C4-2B (cell line): ENCODE measurements around the gene DSCAM.

Source experiments
- H3K27ac ChIP-seq: fragments of 450-650 bp; 2 replicates; pipeline ENCODE4 v1.5.1; 2017
- ZFX ChIP-seq: fragments of 450-650 bp; IDR thresholded peaks from 2 replicates; pipeline ENCODE4 v1.6.1; 2017
- TF ChIP-seq, protein P1 (sequence below): fragments of 450-650 bp; conservative IDR thresholded peaks from 2 replicates; pipeline ENCODE4 v1.5.1; 2017; ENCODE audit warnings: mild to moderate bottlenecking

DSCAM gene

DNA sequence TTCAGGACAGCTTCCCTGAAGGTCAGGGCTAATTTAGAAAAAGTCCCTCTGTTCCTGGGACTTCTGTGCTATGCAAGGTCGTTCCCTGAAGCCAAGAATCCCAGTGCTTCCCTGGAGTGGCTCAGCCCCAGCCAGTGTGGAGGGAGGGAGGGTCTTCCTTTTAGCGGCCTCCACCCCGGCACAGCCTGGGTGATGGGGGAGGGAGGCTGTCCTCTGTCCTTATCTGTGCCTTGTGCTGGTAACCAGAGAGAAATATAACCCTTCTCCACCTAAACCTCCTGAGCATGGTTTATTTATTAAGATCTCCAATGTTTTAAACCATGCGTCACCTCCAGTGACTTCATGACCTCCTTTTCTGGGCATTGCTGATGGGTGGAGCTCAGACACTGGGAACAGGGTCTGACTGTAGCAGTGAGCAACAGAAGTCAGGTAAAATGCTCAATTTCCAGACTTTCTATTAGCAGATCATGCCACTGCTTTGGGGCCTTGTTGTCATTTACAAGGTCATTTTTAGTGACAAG is 157.1 kb downstream of the DSCAM start:
- TF ChIP-seq, protein P1, sequence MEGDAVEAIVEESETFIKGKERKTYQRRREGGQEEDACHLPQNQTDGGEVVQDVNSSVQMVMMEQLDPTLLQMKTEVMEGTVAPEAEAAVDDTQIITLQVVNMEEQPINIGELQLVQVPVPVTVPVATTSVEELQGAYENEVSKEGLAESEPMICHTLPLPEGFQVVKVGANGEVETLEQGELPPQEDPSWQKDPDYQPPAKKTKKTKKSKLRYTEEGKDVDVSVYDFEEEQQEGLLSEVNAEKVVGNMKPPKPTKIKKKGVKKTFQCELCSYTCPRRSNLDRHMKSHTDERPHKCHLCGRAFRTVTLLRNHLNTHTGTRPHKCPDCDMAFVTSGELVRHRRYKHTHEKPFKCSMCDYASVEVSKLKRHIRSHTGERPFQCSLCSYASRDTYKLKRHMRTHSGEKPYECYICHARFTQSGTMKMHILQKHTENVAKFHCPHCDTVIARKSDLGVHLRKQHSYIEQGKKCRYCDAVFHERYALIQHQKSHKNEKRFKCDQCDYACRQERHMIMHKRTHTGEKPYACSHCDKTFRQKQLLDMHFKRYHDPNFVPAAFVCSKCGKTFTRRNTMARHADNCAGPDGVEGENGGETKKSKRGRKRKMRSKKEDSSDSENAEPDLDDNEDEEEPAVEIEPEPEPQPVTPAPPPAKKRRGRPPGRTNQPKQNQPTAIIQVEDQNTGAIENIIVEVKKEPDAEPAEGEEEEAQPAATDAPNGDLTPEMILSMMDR, result no peak
- no peak for TF ChIP-seq ZFX
- H3K27ac ChIP-seq, result no peak overlapping the region

DNA sequence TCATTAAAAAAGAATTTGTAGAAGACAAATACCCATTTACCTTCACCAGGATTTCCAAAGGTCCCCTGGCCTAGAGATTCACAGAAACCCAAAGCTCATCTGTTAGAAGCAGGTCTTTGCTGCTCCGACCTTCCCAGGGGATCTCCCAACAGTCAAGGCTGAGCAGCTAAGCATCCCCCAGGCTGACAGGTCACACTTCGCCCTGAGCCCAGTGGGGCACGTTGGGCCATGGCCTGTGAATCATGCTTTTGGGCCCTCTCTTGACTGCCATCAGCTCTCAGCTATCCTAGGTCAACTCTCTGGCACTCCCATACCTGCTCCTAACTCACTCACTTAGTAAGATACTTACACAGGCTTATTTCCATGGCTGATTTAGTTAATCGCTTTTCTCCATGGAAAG is 157.7 kb downstream of the DSCAM start:
- TF ChIP-seq, protein P1, result no peak
- TF ChIP-seq ZFX, result no peak
- no peak overlapping the region for H3K27ac ChIP-seq

DNA sequence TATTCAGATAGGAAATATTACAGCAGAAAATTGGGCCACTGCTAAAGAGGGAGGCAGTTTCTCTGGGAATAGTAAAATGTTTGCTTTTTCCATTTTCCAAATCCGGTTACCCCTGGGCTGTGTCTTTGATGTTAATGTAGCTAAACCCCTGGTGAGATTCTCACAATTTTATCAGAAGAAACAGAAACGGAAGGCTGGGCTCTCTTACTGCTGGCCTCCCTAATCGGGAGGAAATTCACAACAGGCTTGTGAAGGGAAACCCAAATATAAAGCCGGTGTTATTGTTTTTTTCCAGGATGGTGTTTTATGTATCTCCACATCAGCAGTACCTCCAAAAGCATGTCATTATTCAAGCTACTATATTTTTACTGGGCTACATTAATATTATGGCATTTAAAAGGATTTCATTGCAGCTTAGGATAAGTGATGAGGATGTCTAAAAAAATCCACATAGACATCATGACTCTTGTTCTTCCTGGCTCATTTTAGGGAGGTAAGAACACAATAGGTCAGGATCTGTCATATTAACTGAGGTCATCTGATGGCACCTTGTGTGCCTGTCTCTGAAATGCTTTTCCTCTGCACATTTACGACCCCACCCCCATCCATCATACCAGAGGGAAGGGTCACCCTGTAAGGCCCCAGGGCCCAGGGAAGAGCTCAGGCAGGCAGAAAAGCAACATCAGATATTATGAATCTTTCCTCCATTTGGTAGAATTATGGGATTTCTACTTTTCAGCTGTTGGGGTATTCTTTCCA is 158.7 kb downstream of the DSCAM start:
- no peak overlapping the region for H3K27ac ChIP-seq
- TF ChIP-seq, protein P1, result no peak
- no peak for TF ChIP-seq ZFX

DNA sequence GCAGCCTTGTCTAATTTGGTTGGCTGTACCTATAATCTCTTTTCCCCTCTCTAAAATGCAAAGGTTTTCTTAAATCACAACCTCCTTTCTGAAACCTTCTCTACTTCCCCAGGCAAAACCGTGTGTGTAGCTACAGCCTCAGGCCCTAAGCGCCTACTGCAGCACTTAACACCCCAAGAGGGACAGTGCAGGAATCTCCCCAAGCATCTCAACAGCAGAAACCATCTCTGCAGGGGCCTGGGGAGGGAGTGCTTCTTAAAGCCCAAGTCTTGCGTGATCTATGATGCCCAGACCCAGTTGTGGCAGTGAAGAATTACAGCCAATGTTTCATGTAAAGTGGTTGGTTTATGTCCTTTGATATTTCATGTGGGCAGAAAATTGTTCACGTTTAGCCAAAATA is 159.3 kb downstream of the DSCAM start:
- no peak overlapping the region for H3K27ac ChIP-seq
- TF ChIP-seq, protein P1, result no peak
- TF ChIP-seq ZFX, result no peak

DNA sequence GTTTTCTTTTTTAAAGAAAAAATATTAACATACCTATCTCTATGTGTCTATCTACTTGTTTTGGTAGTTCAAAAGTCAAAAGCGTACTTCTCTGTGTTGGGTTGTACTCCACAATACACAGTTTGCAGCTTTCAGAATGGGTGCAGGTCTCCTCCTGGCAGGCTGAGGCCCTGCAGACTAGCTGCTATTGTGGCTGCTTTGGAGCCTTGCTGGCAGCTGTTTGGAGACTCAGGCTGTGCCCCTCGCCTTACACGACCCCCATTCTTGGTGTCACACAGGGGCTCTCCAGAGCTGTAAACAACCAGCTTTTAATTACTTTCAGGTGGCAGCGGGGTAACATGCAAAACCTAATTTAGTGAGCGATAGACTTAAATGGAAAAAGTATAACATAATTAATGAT is 160.4 kb downstream of the DSCAM start:
- TF ChIP-seq, protein P1, result no peak
- TF ChIP-seq ZFX, result no peak
- no peak overlapping the region for H3K27ac ChIP-seq

DNA sequence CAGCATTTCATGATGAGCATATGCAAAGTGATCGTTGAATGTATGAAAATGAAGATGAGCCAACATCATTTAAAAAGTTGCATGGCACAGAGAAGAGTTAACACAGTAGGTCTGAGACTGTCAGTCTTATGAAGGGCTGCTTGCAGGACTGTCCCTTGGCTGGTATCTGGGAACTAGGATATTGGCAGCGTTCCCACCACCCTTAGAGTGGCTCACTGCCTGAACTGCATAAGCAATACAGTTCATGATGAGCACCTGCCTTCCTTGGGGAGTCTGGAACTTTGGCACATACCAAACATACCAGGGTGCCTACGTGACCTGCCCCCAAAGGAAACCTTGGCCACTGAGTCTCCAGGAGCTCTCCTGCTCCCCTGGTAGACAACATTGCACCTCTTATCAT is 161.8 kb downstream of the DSCAM start:
- TF ChIP-seq, protein P1, result no peak
- no peak for TF ChIP-seq ZFX

DNA sequence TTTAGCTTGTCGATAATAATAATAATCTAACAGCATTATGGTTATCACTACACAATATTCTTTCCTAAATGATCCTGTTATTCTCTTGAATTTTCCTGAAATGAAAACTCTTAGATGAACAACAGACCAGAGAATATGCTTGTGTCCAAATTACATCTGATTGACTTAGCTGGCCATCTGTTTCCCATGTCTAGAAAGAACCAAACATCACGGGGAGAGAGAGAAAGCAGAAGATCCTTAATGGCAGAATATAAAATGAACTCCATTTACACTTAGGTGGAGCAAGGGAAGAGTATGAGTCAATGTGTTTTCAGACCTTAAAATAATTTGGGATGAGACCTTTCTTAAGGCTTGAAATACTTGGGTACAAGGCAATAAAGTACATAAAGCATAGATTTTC is 162.2 kb downstream of the DSCAM start:
- no peak for TF ChIP-seq ZFX
- TF ChIP-seq, protein P1, result no peak
- H3K27ac ChIP-seq, result no peak overlapping the region

More for the DNA sequence above, 161.8 kb downstream of the DSCAM start:
- H3K27ac ChIP-seq, result no peak overlapping the region
